Right lobe of liver (tissue), 6 donors: ENCODE data around the gene TLNRD1. TPM values are rescaled to one million over a fixed set of nuclear protein-coding genes. Genes with fewer than 3 reads are reported as not detected.
"Not testable (repeated sequence)": the region's sequence is repeated elsewhere in the genome, so short reads cannot be mapped to it uniquely, and the experiment has no call there.

Experiments used
- ATAC-seq, 4 donors: fragments of 200-7000 bp; cut with Tn5 transposase; one replicate each; pipeline ENCODE4 v1.9.1; 2020; ENCODE audit warnings: mild to moderate bottlenecking in 4 of 4, moderate library complexity in 4 of 4
- DNase-seq, 3 donors: peaks; one replicate each; pipeline ENCODE4 v3.0.0-alpha.2; 2020
- H3K27ac ChIP-seq, 3 donors: fragments of 200-600 bp; one replicate each; pipeline ENCODE4 v1.8.0; 2022
- H3K27me3 ChIP-seq, 2 donors: fragments of 200-600 bp; one replicate each; pipeline ENCODE4 v1.8.0; 2022
- H3K36me3 ChIP-seq, 4 donors: fragments of 200-600 bp; sonication (generic) in 1 of 4; one replicate each; pipeline versions ENCODE4 v1.5.1 to v1.8.0; 2017 to 2022; ENCODE audit warnings: control low read depth in 1 of 4
- H3K4me1 ChIP-seq, 4 donors: fragments of 200-600 bp; sonication (generic) in 1 of 4; one replicate each; pipeline versions ENCODE4 v1.5.1 to v1.8.0; 2017 to 2022; ENCODE audit warnings: control low read depth in 1 of 4
- H3K4me3 ChIP-seq, 3 donors: fragments of 200-600 bp; one replicate each; pipeline ENCODE4 v1.8.0; 2022
- H3K9me3 ChIP-seq, 4 donors: fragments of 200-600 bp; sonication (generic) in 1 of 4; one replicate each; pipeline versions ENCODE4 v1.5.1 to v1.8.0; 2017 to 2022; ENCODE audit warnings: control low read depth in 1 of 4
- POLR2A ChIP-seq: fragments of 450-650 bp; IDR thresholded peaks from one replicate; pipeline ENCODE4 v1.6.1; 2017; ENCODE audit warnings: antibody characterized with exemption, mild to moderate bottlenecking
- WGBS: methylation state at CpG from one replicate; pipeline ENCODE4 v1.1.6; 2018; ENCODE audit warnings: low coverage, low lambda C conversion rate; ENCODE audit not compliant: insufficient coverage; ENCODE audit errors: missing lambda C conversion rate; 5-methylcytosine and 5-hydroxymethylcytosine counted together
- intact Hi-C, 2 donors: fragments of 100-400 bp; cut with DNase I; formaldehyde crosslinking; loops; one replicate each; pipeline versions ENCODE4 v1.11.2 to v1.14.1; 2022
- long read RNA-seq: library from polyadenylated mRNA; unstranded; transcript quantifications from one replicate; pipeline ENCODE4 v2.0.0, GENCODE V29; 2019
- total RNA-seq, 6 experiments: library from RNA; depleted of rRNA in 2 of 6; stranded (reverse); fragments of >200 nt in 2 of 6; fragmentation: NEBNext Ultra II Directional in 3 of 6; extraction: Animal tissue kit (Norgen Biotek cat#: 25700) in 3 of 6; gene quantifications; one replicate each; pipeline versions ENCODE4 v1.1.0 to v1.2.4, GENCODE V29; 2016 to 2023
- TF ChIP-seq, protein P1 (sequence below), 4 donors: fragments of 200-600 bp in 3 of 4; fragments of 450-650 bp in 1 of 4; IDR thresholded peaks; one replicate each; pipeline versions ENCODE4 v1.5.1 to v1.8.0; 2016 to 2022; ENCODE audit warnings: antibody characterized with exemption in 4 of 4, mild to moderate bottlenecking in 2 of 4
- donor health status: DM: no; HTN: yes; CAD: no.
- donor health status: DM: no; HTN: no; CAD: no.
- donor health status: DM: no; HTN: no; CAD: no.
- donor health status: DM: no; HTN: yes; CAD: no.
- donor health status: DM: no; HTN: yes; CAD: no.

TLNRD1 gene
- 1 to 10 TPM; 3.0 to 7.4 (median 5.5) TPM for total RNA-seq
- long read RNA-seq = 0 reads

DNA sequence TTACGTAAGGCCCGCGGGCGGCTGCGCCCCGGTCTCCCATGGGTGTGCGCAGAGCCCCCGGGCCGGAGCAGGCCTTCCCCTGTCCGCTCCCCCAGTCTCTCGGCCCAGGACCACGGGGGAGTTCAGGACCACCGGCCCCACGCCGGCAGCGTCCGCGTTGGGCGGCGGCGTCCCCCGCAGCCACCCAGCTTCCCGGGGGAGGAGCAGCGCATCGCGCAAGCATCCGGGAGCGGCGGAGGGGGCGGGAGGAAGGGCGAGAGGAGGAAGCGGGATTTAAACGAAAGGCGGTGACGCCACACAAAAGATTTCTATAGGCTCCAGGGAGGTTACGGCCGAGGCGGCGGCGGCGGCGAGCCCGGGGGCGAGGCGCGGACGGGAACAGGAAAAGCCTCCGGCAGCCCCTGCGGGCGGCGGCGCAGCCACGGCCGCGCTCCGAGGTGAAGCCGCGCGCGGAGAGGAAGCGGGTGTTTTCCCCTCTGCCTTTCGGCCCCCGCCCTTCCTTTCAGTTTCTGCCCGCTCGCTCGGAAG lies at the start of gene TLNRD1:
TLNRD1 (plus strand) TSS at position 300 of the 528 bp plus-strand sequence. CDS start 1,349 bp downstream, outside the sequence.
- Histone ChIP-seq H3K27me3 (no peaks in the 10 kb centered on the region), H3K4me1 (peaks cover 0 to 35% (median 12%) of the 10 kb centered on the region in 4 donors), H3K27ac (peak within 1 kb of the TSS; percentile 91 to 97 (median 96)), H3K4me3 (peak within 1 kb of the TSS; percentile 77 to 96 (median 85)), H3K9me3 (no peaks in the 10 kb centered on the region), H3K36me3 (no peaks in the 10 kb centered on the region)
- intact Hi-C loops = no loop called here
- DNase-seq (peak; percentile 90 to 94 (median 92)), ATAC-seq (peak; percentile 77 to 82 (median 78))
- 0% methylated on average over 9 of the region's 66 CpGs for WGBS
- TF ChIP-seq, protein P1, sequence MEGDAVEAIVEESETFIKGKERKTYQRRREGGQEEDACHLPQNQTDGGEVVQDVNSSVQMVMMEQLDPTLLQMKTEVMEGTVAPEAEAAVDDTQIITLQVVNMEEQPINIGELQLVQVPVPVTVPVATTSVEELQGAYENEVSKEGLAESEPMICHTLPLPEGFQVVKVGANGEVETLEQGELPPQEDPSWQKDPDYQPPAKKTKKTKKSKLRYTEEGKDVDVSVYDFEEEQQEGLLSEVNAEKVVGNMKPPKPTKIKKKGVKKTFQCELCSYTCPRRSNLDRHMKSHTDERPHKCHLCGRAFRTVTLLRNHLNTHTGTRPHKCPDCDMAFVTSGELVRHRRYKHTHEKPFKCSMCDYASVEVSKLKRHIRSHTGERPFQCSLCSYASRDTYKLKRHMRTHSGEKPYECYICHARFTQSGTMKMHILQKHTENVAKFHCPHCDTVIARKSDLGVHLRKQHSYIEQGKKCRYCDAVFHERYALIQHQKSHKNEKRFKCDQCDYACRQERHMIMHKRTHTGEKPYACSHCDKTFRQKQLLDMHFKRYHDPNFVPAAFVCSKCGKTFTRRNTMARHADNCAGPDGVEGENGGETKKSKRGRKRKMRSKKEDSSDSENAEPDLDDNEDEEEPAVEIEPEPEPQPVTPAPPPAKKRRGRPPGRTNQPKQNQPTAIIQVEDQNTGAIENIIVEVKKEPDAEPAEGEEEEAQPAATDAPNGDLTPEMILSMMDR (IDR thresholded peaks at IDR 0.05) = no peak
- TF ChIP-seq POLR2A = peak; percentile 94

DNA sequence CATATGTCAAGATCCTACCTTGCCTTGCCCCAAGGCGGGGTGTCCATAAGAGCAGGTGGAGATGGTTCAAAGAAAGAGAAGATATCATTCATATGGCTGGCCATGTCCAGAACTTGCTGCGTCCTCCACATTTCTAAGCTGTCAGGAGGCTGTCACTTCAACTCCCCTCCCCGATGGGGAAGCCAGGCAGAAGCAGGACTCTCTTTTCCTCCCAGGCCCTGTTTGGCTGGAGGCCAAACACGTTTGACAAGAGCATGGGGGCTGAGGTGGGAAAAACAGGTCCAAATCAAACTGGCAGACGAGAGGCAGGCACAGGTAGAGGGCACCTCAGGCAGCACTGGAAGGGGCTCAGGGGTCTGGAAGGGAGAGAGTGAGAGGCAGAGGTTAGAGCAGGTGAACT lies 48.8 kb upstream of the TLNRD1 start:
- Histone ChIP-seq H3K27me3 (no peaks in the 10 kb centered on the region), H3K27ac (no peak overlapping the region), H3K9me3 (no peaks in the 10 kb centered on the region), H3K4me3 (no peak overlapping the region), H3K4me1 (no peaks in the 10 kb centered on the region), H3K36me3 (peaks cover 0 to 35% (median 6%) of the 10 kb centered on the region in 4 donors)
- TF ChIP-seq, protein P1 (IDR thresholded peaks at IDR 0.05) = no peak
- TF ChIP-seq POLR2A = no peak
- ATAC-seq (no peak), DNase-seq (no peak)
- intact Hi-C loops = no loop called here
- WGBS = 61% methylated on average over 3 of the region's 5 CpGs

DNA sequence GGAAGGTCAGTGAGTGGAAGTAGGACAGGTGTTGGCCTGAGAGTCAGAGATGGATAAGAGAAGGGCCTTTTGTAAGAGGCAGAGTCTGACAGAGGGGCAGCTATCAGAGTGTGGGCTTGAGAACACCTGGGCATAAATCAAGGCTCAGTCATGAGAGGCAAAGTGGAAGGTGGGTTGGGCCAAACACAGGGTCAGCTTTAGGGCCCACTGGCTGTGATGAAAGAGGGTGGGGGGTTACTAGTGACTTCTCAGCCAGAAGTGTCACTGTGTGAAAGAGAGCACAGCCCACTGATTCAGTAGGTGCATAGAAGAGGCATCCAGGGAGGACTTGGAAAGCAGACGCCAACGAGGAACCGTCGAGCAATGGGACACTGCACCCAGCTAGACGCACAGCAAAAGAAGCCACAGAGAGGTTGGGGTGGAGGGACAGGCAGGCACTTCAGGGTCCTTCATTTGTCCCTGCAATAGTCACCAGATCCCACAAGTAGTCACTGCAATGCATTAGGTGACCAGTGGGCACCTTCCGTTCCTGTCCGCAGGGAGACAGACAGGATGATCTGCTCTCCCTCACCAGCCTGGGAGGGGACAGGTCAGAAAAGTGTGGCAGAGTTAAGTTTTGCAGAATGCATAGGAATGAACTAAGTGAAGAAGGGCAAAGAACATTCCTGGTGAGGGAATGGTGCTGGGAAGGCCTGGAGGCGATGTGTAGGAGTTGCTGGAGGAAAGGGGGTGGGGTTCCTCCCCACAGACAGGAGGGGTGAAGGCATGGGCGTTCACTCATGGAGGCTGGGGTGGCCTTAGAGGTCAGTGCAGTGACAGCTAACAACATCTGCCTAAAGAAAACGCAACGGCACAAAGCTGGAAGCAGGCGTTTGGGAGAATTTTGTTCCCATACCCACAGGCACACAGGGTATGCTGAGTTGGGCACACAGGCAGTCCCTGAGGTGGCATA lies 47.4 kb upstream of the TLNRD1 start:
- Histone ChIP-seq H3K27me3 (no peaks in the 10 kb centered on the region), H3K36me3 (peaks cover 0 to 25% (median 6%) of the 10 kb centered on the region in 4 donors), H3K4me3 (no peak overlapping the region), H3K27ac (no peak overlapping the region), H3K4me1 (no peaks in the 10 kb centered on the region), H3K9me3 (no peaks in the 10 kb centered on the region)
- intact Hi-C loops = no loop called here
- 100% methylated on average over 5 of the region's 12 CpGs for WGBS
- no peak for TF ChIP-seq POLR2A
- TF ChIP-seq, protein P1 (IDR thresholded peaks at IDR 0.05) = no peak
- ATAC-seq (no peak), DNase-seq (no peak)

DNA sequence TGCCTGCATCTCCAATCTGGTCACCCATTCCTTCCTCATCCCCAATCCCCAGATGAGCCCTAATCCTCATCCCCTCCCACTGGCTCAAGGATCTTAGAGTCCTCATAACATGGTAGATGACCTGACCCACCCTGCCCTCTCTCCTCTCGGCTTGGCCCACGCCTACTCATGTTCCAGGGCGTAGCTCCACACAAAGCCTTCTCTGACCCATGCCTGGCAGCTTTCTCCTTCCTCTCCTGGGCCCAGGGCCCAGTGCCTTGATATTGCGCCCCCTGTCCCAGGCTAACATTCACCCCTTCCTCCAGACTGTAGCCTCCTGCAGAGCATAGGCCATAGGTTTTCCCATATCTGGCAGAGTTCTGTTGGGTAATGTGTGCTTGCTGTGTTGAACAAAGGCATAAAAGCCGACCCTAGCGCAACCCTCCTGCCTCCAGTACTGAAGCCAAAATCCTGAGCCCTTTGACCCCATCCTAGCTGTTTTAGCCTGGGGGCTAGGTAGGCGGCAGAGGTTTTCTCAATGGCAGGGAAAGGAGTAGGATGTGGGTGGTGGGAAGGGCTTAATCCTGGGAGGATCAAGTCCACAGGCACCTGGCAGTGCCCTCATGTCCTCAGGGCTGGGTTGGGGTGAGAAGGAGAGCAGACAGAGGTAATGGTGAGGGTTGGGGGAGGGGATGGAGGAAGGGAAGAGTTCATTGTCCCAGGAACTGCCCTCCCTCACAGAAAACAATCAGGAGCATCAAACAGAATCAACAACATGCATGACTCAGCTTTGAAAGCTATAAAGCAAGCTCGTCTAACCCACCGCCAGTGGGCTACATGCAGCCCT lies 46.6 kb upstream of the TLNRD1 start:
- no peak for TF ChIP-seq POLR2A
- TF ChIP-seq, protein P1 (IDR thresholded peaks at IDR 0.05) = no peak
- Histone ChIP-seq H3K4me1 (no peaks in the 10 kb centered on the region), H3K9me3 (no peaks in the 10 kb centered on the region), H3K27me3 (no peaks in the 10 kb centered on the region), H3K4me3 (no peak overlapping the region), H3K36me3 (peaks cover 0 to 21% (median 4%) of the 10 kb centered on the region in 4 donors), H3K27ac (no peak overlapping the region)
- ATAC-seq (peak in 2 of 4 donors; percentile 14 to 37), DNase-seq (no peak)
- intact Hi-C loops = no loop called here
- WGBS = 75% methylated on average over 7 of the region's 9 CpGs

DNA sequence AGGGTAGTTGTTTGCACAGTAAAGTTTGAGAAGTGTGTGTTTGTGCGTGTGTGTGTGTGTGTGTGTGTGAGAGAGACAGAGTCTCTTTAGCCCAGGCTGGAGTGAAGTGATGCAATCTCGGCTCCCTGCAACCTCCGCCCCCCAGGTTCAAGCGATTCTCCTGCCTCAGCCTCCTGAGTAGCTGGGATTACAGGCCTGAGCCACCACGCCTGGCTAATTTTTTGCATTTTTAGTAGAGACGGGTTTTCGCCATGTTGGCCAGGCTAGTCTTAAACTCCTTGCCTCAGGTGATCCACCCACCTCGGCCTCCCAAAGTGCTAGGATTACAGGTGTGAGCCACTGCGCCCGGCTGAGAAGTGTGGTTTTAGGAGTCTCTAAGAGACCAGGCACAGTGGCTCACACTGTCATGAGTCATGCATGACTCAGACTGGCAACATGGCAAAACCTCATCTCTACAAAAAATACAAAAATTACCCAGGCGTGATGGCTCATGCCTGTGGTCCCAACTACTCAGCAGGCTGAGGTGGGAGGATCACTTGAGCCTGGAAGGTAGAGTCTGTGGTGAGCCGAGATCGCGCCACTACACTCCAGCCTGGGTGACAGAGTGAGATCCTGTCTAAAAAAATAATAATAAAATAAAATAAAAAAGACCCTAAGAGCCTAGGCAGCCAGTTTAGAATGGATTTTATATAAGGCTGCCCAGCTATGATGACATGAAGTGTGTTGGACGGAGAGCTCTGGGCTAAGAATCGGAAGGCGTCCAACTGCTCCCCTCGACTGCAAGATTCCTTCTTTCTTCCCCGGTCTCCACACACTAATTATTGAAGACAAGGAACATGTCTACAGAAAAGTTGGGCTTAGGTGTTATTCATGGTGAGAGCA lies 44.9 kb upstream of the TLNRD1 start:
- peak in 1 of 4 donors; percentile 52 for ATAC-seq
- H3K27ac ChIP-seq, H3K9me3 ChIP-seq, H3K27me3 ChIP-seq, DNase-seq, H3K4me1 ChIP-seq, intact Hi-C loops, H3K4me3 ChIP-seq: not testable (repeated sequence)
- WGBS = 88% methylated on average over 12 of the region's 19 CpGs
- H3K36me3 ChIP-seq = peaks cover 0 to 18% (median 4%) of the 10 kb centered on the region in 4 donors
